ENCODE results near the gene TALDO1. TPM values are rescaled to one million over a fixed set of nuclear protein-coding genes. Genes with fewer than 3 reads are reported as not detected.

Gene TALDO1
- total RNA-seq, 2 experiments from 2014 or later = 249 to 293 TPM

DNA sequence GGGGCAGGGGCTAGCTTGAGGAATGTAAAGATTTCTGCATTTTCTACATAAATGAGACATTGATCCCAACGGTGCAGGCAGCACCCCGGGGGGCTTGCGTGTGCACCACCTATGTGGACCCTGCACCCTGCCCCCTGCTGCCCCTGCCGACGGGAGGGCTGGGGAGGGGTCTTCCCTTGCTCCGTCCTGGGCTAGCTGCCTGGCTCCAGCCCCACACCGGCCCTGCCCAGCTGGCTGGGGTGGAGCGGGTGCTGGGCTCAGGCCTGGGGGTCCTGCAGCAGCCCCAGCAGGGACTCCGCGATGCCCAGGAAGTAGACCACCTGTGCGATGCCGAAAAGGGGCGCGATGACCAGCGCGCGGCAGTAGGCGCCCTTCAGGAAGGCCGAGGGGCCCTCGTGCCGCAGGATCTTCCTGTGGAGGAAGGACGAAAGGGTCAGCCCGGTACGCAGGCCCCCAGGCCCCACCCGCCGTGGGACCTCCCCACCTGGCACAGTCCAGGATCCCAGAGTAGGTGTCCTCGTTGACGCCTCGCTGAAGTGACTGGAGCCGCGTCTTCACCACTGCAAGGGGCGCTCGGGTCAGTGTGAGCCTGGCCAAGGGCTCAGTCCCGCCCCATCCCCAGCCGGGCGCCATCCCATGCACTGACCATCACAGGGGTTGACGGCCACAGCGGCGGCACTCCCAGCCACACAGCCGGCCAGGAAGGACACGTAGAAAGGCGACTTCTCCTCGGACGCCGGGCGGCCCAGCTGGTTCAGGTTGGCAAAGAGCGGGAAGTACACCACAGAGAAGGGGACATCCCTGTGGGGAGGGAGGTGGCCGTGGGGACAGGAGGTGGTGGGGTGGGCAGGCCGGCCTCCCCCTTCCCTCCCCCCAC is 44.6 kb downstream of the TALDO1 start:
- CTCF ChIA-PET = no interaction called here
- DNase-seq = no peak
- no peaks in the 10 kb centered on the region for H3K27me3 Mint-ChIP-seq
- no peaks in the 10 kb centered on the region for H3K9me3 Mint-ChIP-seq (ENCODE audit: low read depth)
- H3K36me3 Mint-ChIP-seq = peaks cover 2% of the 10 kb centered on the region
- no peak for ATAC-seq
- H3K4me1 Mint-ChIP-seq = peaks cover 24% of the 10 kb centered on the region
- H3K27ac Mint-ChIP-seq = no peak overlapping the region
- no peak overlapping the region for H3K4me3 Mint-ChIP-seq

DNA sequence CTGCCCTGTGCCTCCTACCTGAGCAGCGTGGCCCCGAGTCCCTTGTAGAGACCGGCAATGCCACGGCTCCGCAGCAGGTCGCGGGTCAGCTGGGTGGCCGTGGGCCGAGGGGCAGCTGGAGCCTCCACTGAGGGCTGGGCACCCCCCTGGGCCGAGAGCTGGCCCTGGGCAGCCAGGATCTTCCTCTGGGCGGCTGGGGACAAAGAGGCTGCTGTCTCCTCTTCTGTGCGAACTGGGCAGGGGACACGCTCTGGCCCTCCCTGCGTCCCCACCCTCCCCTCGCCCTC is 45.2 kb downstream of the TALDO1 start:
- Mint-ChIP-seq H3K9me3 (ENCODE audit: low read depth) (no peaks in the 10 kb centered on the region), H3K27me3 (no peaks in the 10 kb centered on the region), H3K4me1 (peaks cover 26% of the 10 kb centered on the region), H3K36me3 (peaks cover 2% of the 10 kb centered on the region), H3K4me3 (no peak overlapping the region), H3K27ac (no peak overlapping the region)
- no peak for ATAC-seq
- no peak for DNase-seq
- CTCF ChIA-PET = no interaction called here

DNA sequence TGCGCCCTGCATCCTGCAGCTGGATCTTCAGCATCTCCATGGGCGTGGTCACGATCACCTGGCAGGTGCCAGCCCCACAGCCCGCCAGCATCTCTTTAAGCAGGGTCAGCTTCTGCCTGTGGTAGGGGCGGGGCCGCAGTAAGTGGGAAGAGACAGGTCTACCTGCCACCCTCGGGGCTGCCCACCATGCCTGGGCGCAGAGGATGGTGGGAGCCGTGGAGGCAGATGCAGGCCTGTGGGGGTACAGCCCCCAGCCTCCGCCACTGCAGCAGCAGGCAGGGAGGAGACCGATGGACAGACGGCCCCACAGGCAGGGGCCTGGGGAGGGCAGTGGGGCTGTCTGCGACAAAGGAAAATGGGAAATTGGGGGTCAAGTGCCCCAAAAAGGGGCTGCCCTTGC is 45.6 kb downstream of the TALDO1 start:
- no peaks in the 10 kb centered on the region for H3K9me3 Mint-ChIP-seq (ENCODE audit: low read depth)
- no peak overlapping the region for H3K27ac Mint-ChIP-seq
- DNase-seq (no peak), ATAC-seq (no peak)
- CTCF ChIA-PET = interaction anchor here (1.4 kb wide), 1 partner anchor 65 kb away, joined by 3 read pairs; no protein-coding TSS in a partner anchor
- H3K4me1 Mint-ChIP-seq = peaks cover 25% of the 10 kb centered on the region
- H3K36me3 Mint-ChIP-seq = peaks cover 2% of the 10 kb centered on the region
- no peaks in the 10 kb centered on the region for H3K27me3 Mint-ChIP-seq
- H3K4me3 Mint-ChIP-seq = no peak overlapping the region

DNA sequence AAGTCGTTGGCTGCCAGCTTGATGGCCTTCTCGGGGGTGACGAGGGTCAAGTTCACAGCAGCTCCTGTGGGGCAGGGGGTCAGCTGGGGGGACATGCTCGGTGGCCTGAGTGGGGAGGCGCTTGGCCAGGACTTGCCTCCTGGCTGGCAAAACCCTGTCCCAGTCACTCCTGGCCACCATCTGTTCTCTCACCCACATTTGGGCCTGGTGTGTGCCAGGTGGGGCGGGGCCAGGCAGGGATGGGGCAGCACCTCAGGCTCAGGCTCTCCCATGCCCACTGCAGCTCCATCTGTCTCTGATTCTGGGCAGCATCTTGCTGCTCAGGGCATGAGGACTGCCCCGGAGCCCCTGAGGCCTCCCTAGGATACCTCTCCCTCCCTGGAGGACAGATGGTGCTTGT is 46.3 kb downstream of the TALDO1 start:
- ATAC-seq (no peak), DNase-seq (no peak)
- Mint-ChIP-seq H3K4me3 (no peak overlapping the region), H3K9me3 (ENCODE audit: low read depth) (no peaks in the 10 kb centered on the region), H3K27me3 (no peaks in the 10 kb centered on the region), H3K4me1 (peaks cover 21% of the 10 kb centered on the region), H3K27ac (no peak overlapping the region), H3K36me3 (peaks cover 2% of the 10 kb centered on the region)
- CTCF ChIA-PET = interaction anchor here (1.4 kb wide), 1 partner anchor 66 kb away, joined by 3 read pairs; no protein-coding TSS in a partner anchor

DNA sequence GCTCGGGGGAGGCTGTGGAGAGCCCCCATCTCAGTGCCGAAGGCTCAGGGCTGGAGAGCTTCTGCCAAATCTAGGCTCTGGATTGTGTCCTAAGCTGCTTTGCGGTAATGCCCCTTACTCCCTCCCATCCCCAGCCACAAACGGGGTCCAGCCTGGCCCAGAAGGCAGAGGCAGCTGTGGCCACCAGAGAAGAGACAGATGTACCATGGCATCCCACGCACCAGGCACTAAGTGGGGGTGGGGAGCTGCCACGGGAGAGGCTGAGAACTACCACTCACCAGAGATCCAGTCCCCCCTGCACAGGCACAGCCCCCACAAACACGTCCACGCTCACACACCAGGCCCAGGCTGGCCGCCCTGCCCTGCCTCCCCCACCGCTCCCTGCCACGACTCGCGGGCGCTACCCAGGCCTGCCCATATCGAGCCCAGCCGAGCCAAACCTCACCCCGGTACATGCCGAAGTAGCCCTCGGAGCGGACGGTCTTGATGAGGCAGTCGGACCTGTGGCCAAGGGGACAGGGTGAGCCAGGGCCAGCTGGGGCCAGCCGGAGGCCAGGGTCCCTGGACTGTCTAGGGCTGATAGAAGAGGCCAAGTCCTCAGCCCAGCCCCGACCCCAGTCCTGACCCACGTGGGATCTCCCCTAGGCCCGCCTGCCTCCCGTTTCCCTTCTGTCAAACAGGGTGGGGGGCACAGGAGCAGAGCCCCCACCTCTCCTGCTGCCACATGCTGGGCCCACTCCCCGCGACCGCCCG is 46.9 kb downstream of the TALDO1 start:
- DNase-seq (no peak), ATAC-seq (no peak)
- H3K36me3 Mint-ChIP-seq = peaks cover 2% of the 10 kb centered on the region
- peaks cover 18% of the 10 kb centered on the region for H3K4me1 Mint-ChIP-seq
- H3K9me3 Mint-ChIP-seq (ENCODE audit: low read depth) = no peaks in the 10 kb centered on the region
- CTCF ChIA-PET = interaction anchor here (1.4 kb wide), 1 partner anchor 66 kb away, joined by 3 read pairs; no protein-coding TSS in a partner anchor
- no peak overlapping the region for H3K4me3 Mint-ChIP-seq
- no peak overlapping the region for H3K27ac Mint-ChIP-seq
- H3K27me3 Mint-ChIP-seq = no peaks in the 10 kb centered on the region

DNA sequence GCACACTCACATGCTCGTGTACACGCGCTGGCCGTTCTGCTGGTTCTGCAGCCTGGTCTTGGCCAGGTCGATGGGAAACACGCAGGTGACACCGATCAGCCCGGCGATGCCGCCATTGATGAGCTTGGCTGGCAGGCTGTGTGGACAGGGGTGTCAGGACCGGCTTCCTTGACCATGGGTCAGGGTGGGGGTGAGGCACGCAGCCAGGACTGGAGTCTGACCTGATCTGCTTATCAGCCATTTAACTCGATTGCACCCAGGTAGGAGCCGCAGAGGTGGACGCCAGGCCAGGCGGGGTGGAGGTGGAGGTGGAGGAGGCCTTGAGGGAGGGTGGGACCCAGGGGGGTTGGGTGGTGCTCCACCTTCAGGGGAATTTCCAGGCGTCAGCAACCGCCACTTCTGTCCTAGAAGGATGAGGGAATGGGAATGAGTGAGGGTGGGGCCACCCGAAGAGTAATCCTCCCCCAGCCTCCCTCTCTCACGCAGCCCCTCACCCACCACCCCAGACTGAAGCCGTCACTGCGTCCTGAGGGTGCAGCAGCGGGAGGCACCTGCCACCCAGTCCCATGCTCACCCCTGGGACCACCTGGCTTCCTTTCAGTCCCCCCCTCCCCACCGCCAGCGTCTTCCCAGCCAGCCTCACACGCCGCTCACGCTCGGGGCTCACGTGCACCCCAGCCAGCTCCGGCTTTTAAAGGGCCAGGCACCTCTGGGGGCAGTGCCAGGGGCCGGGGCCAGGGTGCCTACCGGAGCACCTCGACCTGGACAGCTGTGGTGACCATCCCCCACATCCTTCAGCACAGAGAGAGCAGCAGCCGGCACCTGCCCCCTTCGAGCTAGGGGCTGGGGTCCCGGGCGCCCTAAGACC is 47.7 kb downstream of the TALDO1 start:
- peaks cover 2% of the 10 kb centered on the region for H3K36me3 Mint-ChIP-seq
- CTCF ChIA-PET = interaction anchor here (0.6 to 3.1 kb wide), 3 partner anchors 13 to 35 kb away, joined by 3 to 17 read pairs (median 3); partner anchors contain the start of gene RPLP2
- DNase-seq = no peak
- no peaks in the 10 kb centered on the region for H3K27me3 Mint-ChIP-seq
- H3K27ac Mint-ChIP-seq = no peak overlapping the region
- H3K9me3 Mint-ChIP-seq (ENCODE audit: low read depth) = no peaks in the 10 kb centered on the region
- no peak for ATAC-seq
- peak overlapping the region; percentile 85 for H3K4me3 Mint-ChIP-seq
- H3K4me1 Mint-ChIP-seq = peaks cover 13% of the 10 kb centered on the region

DNA sequence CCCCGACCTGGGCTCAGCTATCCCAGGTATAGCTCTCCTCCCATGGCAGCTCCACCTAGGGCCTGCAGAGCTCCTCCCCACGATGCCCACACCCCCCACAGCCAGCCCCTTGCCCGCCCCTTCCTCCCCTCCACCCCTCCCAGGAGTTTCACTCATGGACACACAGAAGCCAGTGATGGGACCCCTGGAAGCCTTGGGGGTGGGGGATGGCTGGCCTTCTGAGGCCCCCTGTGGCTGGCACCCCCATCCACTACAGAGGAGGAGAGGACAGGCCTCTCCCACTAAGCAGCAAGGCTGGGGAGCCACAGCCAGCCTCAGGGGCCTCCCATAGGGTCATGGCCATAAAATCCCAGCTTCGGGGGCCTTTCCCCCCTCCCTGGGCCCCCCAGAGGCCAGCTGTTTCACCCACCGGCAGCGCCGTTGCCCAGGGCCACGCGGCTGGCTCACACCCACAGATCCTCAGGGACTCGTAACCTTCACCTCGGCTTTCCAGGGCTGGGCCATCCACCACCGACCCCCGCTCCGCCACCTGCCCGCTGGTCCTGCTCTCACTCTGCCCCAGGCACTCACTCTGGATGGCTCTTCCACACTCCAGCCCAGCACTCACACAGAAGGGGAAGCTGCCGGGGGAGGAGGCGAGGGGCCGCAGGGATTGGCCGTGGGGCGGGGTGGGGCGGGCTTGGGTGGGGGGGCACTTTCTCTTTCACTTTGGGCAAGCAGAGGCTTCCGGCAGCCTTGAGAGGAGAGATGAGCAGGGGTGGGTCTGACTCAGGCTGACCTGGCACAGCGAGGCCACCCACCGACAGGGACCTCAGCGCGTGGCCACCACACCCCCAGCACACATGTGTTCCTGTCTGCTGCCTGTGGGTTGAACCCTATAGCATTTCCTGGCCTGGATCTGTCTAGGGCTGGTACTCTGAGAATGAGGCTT is 48.6 kb downstream of the TALDO1 start:
- Mint-ChIP-seq H3K27me3 (no peaks in the 10 kb centered on the region), H3K4me3 (peak overlapping the region; percentile 85), H3K36me3 (peaks cover 2% of the 10 kb centered on the region), H3K27ac (peak overlapping the region; percentile 84), H3K9me3 (ENCODE audit: low read depth) (no peaks in the 10 kb centered on the region), H3K4me1 (peaks cover 13% of the 10 kb centered on the region)
- ATAC-seq = peak; percentile 55
- DNase-seq = peak; percentile 92
- CTCF ChIA-PET = interaction anchor here (0.6 to 3.1 kb wide), 4 partner anchors 12 to 48 kb away, joined by 3 to 17 read pairs (median 3); partner anchors contain the start of gene RPLP2

DNA sequence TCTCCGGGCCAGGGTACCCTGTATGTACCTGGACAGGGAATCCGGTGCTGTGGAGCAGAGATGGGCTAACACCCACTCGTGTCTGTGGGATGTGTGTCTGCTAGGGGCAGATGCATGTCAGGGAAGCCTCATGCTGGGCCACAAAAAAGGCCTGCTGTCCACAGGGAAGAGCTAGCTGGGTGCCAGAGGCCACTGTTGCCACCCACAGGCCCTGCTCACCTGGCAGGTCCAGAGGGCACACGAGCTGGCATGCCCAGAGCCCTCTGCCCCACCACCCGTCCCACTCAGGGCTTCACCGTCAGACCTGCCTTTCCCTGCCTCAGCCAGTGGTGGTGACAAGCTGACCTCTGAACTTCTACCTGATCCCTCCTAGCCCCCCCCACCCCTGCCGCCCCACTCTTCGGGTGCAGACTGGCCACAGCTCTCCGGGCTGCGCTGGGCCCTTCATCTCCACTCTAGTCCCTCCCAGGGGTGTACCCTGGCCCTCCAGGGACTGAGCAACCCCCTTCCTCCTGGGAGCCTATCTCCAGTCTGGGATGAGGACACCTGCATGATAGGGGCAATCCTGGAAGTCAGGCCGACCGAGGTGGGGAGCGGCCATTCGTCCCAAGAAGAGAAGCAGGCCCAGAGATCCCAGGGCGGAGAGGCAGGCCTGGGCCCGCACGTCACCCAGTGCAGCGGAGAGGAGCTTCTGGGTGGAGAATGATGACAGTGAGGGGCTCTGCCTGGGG is 49.5 kb downstream of the TALDO1 start:
- H3K27me3 Mint-ChIP-seq = no peaks in the 10 kb centered on the region
- H3K9me3 Mint-ChIP-seq (ENCODE audit: low read depth) = no peaks in the 10 kb centered on the region
- H3K36me3 Mint-ChIP-seq = peaks cover 4% of the 10 kb centered on the region
- H3K4me1 Mint-ChIP-seq = peaks cover 13% of the 10 kb centered on the region
- ATAC-seq = no peak
- CTCF ChIA-PET = interaction anchor here (1.1 to 3.1 kb wide), 5 partner anchors 11 to 70 kb away, joined by 3 to 17 read pairs (median 3); partner anchors contain the start of gene RPLP2
- peak overlapping the region; percentile 84 for H3K27ac Mint-ChIP-seq
- peak overlapping the region; percentile 85 for H3K4me3 Mint-ChIP-seq
- no peak for DNase-seq

DNA sequence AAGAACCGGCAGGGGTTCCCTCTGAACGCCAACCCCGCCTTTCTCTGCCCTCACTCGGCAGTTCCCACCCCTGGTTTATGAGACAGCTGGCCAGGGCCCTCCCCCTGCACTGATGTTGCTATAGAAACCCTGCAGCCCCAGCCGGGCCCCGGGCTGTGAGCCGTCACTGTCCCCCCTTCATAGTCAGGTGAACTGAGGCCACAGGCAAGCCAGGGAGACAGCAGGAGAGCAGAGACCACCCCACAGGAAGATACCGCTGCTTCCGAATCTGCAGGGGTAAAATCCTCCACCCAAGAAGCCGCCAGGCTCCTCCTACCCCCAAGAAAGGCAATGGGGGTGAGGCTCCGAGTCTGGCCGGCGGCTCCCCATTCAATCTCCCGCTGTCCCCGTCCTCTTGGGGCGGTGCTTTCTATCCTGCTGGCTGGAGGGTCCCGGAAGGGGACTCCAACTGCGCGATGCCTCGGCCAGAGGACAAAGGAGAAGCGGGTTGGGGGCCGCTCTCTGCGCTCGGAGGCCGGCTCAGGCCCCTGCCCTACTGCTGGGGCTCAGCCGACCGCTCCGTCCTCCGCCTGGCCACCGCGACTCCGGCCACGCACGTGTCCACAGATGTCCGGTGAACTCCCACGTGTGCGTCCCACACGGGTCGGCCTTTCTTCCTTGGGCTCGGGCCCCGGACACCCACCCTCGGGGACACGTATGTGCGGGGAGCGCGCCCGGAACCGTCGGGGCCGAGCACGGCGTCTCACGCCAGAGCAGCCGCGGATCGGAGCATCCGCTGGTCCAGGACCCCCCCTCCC is 50.2 kb downstream of the TALDO1 start:
- Mint-ChIP-seq H3K9me3 (ENCODE audit: low read depth) (no peaks in the 10 kb centered on the region), H3K27me3 (no peaks in the 10 kb centered on the region), H3K27ac (peak overlapping the region; percentile 84), H3K4me3 (peak overlapping the region; percentile 85), H3K4me1 (peaks cover 13% of the 10 kb centered on the region), H3K36me3 (peaks cover 4% of the 10 kb centered on the region)
- ATAC-seq (peak; percentile 56), DNase-seq (peak; percentile 90)
- CTCF ChIA-PET = interaction anchor here (1.1 to 3.1 kb wide), 5 partner anchors 11 to 71 kb away, joined by 3 to 17 read pairs (median 3); partner anchors contain the start of gene RPLP2

DNA sequence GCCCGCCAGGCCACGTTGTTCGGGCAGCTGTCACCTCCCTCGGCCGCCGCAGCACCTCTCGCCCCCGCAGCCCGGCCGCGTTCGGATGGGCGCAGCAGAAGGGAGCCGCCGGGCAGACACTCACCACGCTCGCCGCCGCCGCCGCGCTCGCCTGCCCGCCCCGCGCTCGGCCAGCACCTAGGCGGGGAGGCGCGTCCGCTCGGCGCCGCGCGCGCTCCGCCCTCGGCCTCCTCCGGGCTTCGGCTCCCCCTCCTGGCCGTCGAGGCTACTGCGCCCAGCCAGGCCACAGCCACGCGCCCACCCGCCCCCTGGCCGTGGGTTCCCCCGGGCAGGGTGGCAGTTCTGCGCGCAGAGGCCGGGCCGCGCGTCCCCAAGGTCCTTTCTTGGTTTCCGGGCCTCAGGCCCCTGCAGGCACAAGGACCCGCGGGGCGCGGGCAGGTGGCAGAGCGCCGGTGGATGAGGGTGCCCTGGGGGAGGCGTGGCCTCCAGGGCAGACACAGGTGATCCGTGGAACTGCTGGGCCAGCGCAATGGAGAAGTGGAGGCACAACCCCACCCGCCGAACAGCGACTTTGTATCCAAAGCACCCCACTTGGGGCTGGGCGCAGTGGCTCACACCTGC is 50.9 kb downstream of the TALDO1 start, which contains the start of gene SLC25A22:
Gene SLC25A22 (minus strand): TSS at position 189 of the 621 bp plus-strand sequence. CDS start 3,275 bp downstream, outside the sequence.
- peaks cover 16% of the 10 kb centered on the region for H3K4me1 Mint-ChIP-seq
- no peaks in the 10 kb centered on the region for H3K27me3 Mint-ChIP-seq
- peak; percentile 88 for DNase-seq
- CTCF ChIA-PET = interaction anchor here (1.0 to 1.5 kb wide), 5 partner anchors 11 to 72 kb away, joined by 3 to 4 read pairs (median 3); partner anchors contain the start of gene RPLP2
- ATAC-seq = peak; percentile 60
- H3K36me3 Mint-ChIP-seq = peaks cover 4% of the 10 kb centered on the region
- peak within 1 kb of the TSS; percentile 85 for H3K4me3 Mint-ChIP-seq
- H3K27ac Mint-ChIP-seq = peak within 1 kb of the TSS; percentile 84
- no peaks in the 10 kb centered on the region for H3K9me3 Mint-ChIP-seq (ENCODE audit: low read depth)

Measured in activated CD8-positive, alpha-beta memory T cell treated with anti-CD3 and anti-CD28 coated beads, Interleukin-2, amount 10 ng/mL, durations not matched to agents 7 days and 5 days (primary cell).